Cardiac septum (tissue), 1 donor: ENCODE results near the gene CPNE1. TPM values are rescaled to one million over a fixed set of nuclear protein-coding genes. Genes with fewer than 3 reads are reported as not detected.

Experiments
- DNase-seq: peaks from one replicate; pipeline ENCODE4 v3.0.0-alpha.2; 2020; ENCODE audit warnings: low spot score
- intact Hi-C: fragments of 100-400 bp; cut with DNase I; formaldehyde crosslinking; loops from one replicate; pipeline ENCODE4 v1.14.0; 2022
- total RNA-seq: library from RNA; stranded (reverse); fragmentation: NEBNext Ultra II Directional; extraction: Animal tissue kit (Norgen Biotek cat#: 25700); gene quantifications from one replicate; pipeline ENCODE4 v1.2.1, GENCODE V29; 2021
- donor health status: DM: no; HTN: no; CAD: no.

The CPNE1 gene
- total RNA-seq, 1 donor from 2014 or later: 77.9 TPM

DNA sequence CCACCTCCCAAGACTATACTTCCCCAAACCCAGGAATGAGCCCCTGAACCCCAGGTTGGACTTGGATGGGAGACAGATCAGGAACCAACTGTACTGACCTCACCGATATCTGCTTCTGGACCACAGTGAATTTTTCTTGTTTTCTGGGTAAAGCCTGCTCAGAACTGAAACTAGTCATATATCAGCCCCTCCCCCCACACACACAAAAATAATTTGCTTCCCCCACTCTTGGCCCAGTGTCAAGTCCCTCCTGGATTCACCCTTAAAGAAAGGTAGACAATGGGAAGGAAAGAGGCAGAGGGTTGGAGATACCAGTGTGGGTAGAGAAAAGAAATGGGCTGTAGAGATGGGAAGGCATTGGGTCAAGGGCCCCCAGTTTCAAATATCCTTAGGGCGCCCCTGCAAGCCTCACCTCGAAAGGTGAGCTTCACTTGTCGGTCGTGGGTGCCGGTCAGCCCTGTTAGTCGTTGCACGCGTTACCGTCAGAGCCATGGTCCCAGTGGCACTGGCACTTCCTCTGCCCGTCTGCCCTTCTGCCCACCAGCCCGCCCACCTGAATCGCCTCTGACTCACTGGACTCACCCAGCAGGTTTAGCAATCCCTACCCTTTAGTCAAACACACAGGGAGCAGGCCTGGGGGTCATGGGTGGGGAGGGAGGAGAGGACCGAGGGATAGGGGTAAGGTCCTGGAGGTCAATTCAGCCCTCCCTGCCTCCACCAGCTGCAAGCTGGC, 57.5 kb downstream of the CPNE1 start:
- intact Hi-C loops: no loop called here
- DNase-seq: no peak

DNA sequence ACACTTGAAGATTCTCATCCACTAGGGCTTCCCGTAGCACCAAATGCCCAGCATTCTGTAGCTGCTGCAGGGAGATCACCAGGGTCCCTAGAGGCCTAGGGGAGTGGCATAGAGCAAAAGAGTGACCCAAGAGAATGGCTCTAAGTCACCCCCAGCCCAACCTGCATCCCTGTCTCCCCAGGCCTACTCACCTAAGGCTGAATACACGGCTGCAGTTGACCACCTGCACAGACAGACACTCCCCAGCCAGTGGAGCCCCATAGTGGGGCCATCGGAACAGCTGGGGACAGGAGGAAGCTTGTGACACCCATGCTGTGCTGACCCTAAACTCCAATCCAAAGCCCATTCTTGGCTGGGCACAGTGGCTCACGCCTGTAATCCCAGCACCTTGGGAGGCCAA, 58.6 kb downstream of the CPNE1 start:
- intact Hi-C loops: no loop called here
- no peak for DNase-seq

DNA sequence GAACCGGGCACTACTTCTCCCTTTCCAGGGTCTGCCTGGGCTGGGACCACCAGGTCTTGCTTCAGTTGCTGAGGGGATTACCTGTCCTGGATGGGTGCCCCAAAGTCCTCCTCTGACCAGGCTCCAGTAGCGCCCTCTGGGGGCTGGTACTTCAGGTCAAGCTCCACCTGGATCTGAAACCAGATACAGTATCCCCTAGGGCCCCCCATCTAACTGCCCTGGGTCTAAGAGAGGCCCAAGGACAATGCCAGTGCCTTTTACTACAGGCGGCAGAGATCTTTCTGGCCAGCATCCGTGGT, 60.3 kb downstream of the CPNE1 start:
- intact Hi-C loops: no loop called here
- peak; percentile 67 for DNase-seq

DNA sequence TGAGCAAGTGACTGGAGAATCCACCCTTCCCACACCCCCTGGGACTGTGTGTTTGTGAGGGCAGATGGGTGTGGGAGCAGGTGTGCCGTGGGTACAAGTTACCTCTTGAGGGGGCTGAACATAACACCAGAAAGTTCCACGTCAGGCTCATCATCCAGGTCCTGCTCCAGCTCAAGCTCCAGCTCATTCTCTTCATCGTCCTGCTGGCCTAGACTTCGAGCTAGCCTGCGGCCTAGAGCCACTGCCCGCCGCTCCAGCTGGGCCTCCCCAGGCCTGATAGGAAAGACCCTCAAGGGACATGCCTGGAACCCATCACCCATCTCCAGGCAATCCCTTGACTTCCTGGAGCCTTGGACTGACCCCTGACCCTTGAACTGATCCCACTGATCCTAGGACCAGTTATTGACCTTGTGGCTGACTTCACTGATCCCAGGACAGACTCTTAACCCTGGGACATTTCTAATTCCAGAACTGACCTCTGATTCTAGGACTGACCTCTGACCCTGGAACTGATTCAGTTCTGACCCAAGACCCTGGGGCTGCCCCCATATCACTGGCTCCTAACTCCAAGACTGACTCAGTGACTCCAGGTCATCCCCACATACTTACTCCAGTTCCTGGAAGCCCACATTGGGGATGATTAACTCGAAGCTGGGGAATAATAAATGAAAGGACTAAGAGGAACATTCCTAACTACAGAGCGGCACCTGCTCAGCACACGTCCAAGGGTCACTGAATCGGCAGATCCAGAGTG, 60.8 kb downstream of the CPNE1 start:
- intact Hi-C loops: no loop called here
- DNase-seq: peak; percentile 54

DNA sequence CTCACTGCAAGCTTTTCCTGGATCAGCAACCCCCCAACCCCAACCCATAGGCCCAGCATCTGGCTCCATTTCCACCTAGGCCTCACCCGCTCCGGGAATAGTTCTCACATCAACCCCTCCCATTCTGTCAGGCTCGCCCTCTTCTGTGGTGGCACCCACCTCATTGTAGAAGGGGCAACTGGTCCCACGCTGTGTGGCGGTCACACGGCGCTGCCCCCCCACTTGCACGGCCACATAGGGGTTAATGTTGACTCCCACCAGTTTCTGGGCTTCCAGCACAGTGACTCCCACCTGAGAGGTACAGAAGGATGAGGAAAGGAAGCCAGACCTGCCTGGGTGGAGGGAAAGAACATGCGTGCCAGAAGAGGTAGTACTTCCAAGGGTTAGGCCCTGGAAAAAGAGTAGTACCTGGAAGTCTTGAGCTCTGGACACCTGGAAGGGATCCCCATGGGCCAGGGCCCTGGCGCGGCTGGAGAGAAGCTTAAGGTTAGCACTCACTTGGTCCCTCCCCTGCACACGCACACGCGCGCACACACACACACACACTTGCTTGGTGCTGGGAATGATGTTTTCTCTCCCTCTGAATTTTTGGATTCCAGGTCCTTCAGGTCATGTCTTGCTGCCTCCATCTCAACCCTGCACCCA, 61.7 kb downstream of the CPNE1 start:
- intact Hi-C loops: no loop called here
- no peak for DNase-seq

DNA sequence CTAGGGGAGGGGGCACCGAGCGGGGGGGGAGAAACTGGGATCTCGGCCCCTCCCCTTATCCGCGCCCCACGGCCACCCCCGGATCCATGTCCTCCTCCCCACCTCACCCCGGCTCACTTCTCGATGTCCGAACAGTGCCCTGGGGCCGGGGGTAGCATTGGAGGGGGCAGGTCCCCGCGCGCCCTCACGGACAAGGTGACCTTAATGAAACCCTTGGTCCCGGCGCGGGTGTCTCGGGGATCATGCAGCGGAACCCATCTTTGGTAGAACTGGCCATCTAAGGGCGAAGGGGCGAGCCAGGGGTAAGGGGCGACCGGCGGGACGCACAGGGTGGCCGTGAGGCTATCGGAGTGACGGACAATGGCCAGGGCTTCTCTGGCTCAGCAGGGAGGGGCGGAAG, 62.7 kb downstream of the CPNE1 start:
- intact Hi-C loops: no loop called here
- no peak for DNase-seq

DNA sequence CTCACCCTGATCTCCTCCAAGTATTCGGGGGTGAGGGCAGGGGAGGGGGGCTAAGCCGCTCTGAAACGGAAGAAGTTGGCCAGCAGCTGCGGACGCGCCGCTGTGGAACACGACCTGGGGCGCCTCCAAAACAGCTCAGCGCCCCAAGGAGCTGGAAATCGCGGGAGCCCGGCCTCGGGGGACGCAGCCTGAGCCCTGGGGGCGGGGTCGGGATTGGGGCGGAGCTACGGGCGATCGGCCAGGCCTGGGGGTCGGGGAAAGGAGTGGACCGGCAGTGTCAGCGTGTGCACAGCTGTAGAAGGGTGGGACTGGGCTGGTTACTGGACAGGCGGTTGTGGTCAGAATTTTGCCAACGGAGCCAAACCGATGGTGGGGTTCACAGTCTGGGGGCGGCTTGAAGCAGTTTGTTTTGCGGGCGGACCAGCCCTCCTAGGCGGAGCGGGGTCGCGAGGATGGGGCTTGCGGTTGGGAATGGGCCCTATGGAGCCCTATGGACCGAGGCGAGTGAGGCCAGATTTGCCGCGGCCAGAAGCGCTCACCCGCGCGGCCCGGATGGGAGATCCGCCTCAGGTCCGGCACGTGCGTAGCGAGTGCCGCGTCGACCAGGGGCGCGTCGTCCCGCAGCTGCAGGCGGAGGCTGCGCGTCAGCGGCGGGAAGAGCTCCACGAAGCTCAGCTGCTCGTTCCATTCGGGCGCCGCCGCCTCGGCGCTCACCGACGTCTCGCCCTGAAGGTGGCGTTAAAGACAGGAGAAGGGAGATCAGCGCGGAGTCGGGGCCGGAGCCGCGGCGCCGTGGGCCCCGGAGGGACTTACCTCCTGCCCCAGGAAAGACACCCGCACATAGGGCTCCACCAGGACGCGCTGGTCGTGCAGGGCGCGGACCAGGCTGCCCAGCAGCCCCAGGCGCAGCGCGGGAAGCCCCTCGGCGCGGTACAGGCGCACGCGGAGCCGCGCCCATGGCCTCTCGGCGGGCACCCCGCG, 63.4 kb downstream of the CPNE1 start:
- intact Hi-C loops: no loop called here
- DNase-seq: peak; percentile 92

DNA sequence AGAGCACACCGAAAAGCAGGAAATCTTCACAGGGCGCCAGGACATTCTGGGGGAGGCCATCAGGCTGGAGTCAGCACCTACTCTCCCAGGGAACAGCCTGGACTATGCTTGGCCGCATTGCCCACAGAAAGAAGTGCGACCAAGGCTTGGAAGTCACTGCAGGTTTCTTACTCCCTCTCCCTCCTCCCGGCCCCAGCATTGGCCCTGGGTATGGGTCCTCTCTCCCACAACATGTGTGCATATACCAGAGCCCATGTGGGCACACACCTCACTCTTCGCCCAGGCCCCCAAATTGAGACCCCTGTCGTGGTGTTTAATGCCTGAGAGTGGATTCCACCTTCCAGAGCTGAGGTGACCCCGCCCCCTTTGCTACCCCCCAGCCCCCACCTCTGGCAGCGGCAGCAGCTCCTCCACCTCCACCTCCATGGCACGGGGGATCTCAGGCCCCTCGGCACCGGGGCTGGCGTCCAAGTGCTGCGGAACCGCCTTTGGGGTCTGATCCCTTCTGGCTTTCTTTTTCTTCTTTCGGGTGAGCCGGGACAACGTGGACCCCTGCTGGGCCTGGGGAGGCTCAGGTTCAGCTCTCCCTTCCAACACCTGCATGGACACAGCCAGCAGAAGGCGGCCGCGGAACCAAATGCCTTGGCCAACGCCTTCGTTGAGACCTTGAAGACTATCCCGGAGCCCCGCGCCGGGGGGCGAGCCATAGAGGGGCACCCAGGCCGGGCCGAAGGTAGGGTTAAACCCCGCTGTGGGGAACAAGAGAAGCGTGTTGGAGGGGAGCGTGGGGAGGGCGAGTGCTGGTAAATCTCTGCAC, 64.3 kb downstream of the CPNE1 start:
- intact Hi-C loops: no loop called here
- DNase-seq: no peak

DNA sequence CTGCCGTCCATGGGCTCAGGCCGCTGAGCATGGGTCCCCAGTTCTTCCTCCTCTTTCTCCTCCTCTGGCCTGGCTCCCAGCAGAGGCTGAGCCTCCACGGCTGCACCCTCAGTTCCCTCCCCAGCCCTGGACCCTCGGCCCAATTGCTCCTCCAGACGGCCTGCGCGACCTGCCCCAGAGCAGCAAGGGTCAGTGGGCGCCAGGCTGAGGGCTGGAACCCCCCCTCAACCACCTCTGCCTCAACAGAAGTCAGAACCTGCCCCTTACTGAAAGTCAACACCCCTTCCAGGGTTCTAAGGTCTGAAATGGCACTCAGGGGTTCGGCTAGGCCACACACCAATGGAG, 65.0 kb downstream of the CPNE1 start:
- DNase-seq: no peak
- intact Hi-C loops: no loop called here

DNA sequence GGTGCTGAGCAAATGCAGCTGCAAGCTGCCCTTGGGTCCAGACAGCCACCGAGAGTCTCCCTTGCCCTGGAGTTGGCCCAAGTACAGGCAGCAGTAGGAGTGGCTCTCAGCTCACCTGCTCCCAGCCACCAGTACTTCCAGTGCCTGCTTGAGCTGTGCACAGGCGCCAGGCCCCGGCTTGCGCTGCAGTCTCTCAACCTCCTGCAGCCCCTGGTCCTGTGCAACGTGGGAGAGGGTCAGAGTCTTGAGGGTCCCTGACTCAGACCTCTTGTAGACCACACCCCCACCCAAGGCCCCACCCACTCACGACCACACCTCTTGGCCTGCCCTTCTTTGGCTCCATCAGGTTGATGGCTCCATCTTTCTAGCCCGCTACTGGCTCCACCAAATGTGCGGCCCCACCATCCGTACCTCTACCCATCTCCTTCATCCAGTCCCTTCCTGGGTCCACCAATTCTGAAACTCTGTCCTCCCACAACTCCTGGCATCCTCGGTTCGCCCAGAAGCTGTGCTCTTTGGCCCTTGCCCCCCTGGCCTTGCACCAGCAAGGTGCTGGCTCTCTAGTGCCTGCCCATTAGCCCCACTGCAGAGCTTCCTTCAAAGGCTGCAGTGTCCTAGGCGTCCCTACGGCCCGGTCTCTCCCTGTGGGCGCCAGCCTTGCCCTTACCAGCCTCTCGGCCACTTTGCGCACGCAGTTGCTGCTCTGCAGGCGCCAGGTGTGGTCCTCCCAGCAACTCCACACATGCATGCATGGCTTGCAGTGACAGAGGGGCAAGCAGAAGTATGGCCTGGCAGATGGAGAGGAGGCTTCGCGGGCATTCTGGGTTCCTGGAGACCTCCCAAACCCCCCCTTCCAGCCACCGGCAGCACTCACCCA, 65.6 kb downstream of the CPNE1 start:
- no peak for DNase-seq
- intact Hi-C loops: no loop called here

DNA sequence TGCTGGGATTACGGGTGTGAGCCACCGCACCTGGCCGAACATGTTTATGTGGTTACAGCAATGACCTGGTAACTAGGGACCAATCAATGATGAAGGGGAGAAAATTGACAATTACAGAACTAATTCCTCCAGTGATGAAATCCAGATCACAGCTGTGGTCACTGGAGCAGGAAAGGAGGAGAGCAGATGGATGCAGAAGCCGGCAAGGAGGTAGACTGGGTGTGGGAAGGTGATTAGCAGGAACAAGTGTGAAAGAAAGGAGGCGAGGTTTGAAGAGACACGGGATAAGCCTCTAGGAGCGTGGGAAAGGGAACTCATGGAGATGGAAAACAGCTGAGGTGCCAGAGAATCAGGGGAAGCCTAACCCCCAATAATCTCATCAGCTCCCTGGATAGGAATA, 66.2 kb downstream of the CPNE1 start:
- intact Hi-C loops: no loop called here
- DNase-seq: no peak

DNA sequence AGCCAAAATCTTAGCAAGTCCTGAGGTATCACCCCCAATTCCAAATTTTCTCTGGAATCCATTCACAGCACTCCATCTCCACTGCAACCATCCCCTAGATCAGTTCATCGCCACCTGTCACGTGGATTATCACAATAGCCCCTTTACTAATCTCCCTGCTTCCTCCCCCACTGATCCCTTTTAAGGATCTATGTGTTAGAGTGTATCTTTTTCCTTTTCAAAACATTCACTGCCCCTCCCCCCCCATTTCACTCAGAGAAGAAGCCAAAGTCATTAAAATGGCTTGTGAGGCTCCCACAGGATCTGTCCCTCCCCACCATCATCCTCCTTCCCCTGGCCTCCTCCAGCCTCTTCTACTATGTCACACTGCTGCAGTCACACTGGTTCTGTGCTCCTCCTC, 67.5 kb downstream of the CPNE1 start:
- no peak for DNase-seq
- intact Hi-C loops: no loop called here

DNA sequence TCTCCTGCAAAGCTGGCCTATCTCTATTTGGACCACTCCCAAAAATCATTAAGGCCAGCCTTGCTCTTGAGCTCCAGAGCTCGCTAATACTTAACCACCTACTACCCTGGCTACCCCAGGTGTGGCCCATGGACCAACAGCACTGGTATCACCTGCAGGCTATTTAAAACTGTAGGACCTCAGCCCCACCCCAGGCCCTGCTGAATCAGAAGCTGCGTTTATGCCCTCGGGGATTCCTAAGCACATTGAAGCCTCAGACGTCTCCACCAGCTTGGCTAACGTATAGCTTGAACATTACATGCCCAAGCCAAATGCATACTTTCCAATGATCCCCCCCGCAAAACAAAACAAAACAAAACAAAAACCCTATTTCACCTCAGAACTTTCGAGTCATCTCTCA, 68.8 kb downstream of the CPNE1 start:
- no peak for DNase-seq
- intact Hi-C loops: no loop called here

DNA sequence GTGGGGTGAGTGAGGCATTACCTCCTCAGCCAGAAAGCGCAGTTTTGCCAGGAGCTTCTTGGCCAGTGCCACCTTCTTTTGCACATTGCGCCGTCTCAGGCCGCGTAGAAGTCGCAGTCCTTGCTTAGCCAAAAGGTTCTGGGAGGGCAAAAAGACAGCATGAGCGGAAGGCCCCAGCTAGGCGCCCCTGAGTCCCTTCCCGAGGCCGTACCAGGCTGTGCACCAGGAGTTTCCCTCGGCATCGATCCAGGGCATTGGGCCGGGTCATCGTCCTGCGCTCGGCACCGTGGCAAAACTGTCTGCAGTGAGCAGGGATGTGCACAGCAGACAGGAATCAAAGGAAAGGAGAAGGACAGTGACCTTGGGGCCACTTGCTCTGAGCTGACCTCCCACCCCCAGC, 69.2 kb downstream of the CPNE1 start:
- intact Hi-C loops: no loop called here
- DNase-seq: no peak

DNA sequence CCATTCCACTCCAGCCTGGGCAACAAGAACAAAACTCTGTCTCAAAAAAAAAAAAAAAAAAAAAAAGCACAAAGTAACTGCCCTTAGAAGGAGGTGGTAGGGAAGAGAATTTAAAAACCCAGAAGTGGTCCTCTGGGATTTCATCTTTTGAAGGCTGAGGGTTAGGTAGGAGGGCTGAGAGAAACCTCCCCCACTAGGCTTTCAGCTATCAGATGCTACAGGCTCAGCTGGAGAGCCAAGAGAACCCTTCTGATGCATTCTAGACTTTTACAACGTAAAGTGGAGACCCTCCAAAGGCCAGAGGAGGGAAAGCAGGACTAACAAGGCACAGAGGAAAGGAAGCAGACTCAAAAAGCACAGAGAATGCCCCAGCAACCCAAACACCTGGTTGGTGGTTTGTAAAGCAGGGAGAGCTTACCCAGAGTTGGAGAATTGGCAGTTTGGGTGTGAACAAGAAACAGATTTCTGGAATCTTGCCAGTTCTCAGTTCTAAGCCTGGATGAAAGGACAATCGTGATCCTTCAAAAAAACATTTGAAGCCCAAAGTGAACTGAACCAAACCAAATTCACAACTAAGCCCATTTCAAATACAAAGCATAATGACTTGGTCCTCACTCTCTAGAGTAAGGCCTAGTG, 72.2 kb downstream of the CPNE1 start:
- intact Hi-C loops: no loop called here
- no peak for DNase-seq

DNA sequence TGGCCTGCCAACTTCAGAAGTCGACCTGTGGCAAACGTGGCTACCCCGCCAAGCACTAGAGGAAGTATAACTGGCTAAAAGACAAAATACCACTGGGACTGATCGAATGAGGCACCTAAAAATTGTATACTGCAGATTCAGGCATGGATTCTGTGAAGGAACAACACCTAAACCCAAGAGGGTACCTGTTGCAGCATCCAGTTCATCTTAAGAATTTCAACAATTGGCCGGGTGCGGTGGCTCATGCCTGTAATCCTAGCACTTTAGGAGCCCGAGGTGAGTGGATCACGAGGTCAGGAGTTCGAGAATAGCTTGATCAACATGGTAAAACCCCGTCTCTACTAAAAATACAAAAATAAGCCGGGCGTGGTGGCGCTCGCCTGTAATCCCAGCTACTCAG, 76.3 kb downstream of the CPNE1 start:
- intact Hi-C loops: no loop called here

DNA sequence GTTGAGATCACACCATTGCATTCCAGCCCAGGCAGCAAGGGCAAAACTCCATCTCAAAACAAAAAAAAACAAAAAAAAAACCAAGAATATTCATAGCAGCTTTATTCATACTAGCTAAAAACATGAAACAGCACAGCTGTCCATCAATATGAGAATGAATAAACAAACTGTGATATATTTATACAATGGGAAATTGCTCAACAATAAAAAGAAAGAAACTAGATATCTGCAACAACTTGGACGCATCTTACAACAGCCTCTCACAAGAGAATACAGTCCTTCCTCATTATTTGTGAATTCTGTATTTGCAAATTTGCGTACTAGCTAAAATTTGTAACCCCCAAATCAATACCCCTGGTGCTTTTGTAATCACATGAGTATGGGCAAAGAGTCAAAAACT, 77.3 kb downstream of the CPNE1 start:
- intact Hi-C loops: no loop called here
- no peak for DNase-seq

More for the DNA sequence above, 76.3 kb downstream of the CPNE1 start:
- DNase-seq: no peak
